Breast epithelium (tissue), 4 donors: ENCODE data around the gene MORN4. TPM values are rescaled to one million over a fixed set of nuclear protein-coding genes. Genes with fewer than 3 reads are reported as not detected.

Source experiments
- DNase-seq, 2 donors: peaks; one replicate each; pipeline ENCODE4 v3.0.0-alpha.2; 2019; ENCODE audit warnings: low spot score in 2 of 2
- H3K27ac ChIP-seq, 2 donors: fragments of 200-600 bp; sonication (generic) in 1 of 2; one replicate each; pipeline ENCODE4 v1.5.1; 2016 to 2019; ENCODE audit warnings: mild to moderate bottlenecking in 1 of 2
- H3K27me3 ChIP-seq, 2 donors: fragments of 200-600 bp; sonication (generic) in 1 of 2; one replicate each; pipeline versions ENCODE4 v1.5.1 to v1.6.0; 2017 to 2019; ENCODE audit warnings: control low read depth in 1 of 2, mild to moderate bottlenecking in 1 of 2
- H3K36me3 ChIP-seq: fragments of 200-600 bp; one replicate; pipeline ENCODE4 v1.5.1; 2019
- H3K4me1 ChIP-seq, 2 donors: fragments of 200-600 bp; sonication (generic); one replicate each; pipeline ENCODE4 v1.5.1; 2016 to 2019; ENCODE audit warnings: control low read depth in 1 of 2
- H3K4me3 ChIP-seq, 3 donors: fragments of 200-600 bp; sonication (generic); 1 replicate in 2 of 3; 2 replicates in 1 of 3; pipeline ENCODE4 v1.5.1; 2016 to 2019; ENCODE audit warnings: mild to moderate bottlenecking in 3 of 3, moderate library complexity in 2 of 3
- H3K9me3 ChIP-seq, 2 donors: fragments of 200-600 bp; sonication (generic) in 1 of 2; one replicate each; pipeline ENCODE4 v1.5.1; 2016 to 2019; ENCODE audit warnings: control low read depth in 1 of 2
- POLR2A ChIP-seq: fragments of 450-650 bp; IDR thresholded peaks from one replicate; pipeline ENCODE4 v1.6.1; 2016; ENCODE audit warnings: antibody characterized with exemption, mild to moderate bottlenecking, moderate library complexity
- POLR2AphosphoS5 ChIP-seq, 3 donors: sonication (generic); formaldehyde crosslinking; IDR thresholded peaks; one replicate each; pipeline ENCODE4 v1.6.1; 2017; ENCODE audit warnings: antibody characterized with exemption in 3 of 3
- intact Hi-C: fragments of 100-400 bp; cut with DNase I; formaldehyde crosslinking; loops from one replicate; pipeline ENCODE4 v1.15.1; 2023; ENCODE audit warnings: low total_unique reads
- total RNA-seq, 3 donors: library from RNA; depleted of rRNA; stranded (reverse); fragments of >200 nt; gene quantifications; one replicate each; pipeline ENCODE4 v1.1.0, GENCODE V29; 2016
- TF ChIP-seq, protein P1 (sequence below), 3 donors: fragments of 450-650 bp; IDR thresholded peaks; one replicate each; pipeline ENCODE4 v1.5.1; 2016 to 2017; ENCODE audit warnings: antibody characterized with exemption in 3 of 3, mild to moderate bottlenecking in 3 of 3, moderate library complexity in 3 of 3

MORN4 gene
- total RNA-seq, result 1 to 10 TPM; 3.5 to 9.4 (median 6.9) TPM

DNA sequence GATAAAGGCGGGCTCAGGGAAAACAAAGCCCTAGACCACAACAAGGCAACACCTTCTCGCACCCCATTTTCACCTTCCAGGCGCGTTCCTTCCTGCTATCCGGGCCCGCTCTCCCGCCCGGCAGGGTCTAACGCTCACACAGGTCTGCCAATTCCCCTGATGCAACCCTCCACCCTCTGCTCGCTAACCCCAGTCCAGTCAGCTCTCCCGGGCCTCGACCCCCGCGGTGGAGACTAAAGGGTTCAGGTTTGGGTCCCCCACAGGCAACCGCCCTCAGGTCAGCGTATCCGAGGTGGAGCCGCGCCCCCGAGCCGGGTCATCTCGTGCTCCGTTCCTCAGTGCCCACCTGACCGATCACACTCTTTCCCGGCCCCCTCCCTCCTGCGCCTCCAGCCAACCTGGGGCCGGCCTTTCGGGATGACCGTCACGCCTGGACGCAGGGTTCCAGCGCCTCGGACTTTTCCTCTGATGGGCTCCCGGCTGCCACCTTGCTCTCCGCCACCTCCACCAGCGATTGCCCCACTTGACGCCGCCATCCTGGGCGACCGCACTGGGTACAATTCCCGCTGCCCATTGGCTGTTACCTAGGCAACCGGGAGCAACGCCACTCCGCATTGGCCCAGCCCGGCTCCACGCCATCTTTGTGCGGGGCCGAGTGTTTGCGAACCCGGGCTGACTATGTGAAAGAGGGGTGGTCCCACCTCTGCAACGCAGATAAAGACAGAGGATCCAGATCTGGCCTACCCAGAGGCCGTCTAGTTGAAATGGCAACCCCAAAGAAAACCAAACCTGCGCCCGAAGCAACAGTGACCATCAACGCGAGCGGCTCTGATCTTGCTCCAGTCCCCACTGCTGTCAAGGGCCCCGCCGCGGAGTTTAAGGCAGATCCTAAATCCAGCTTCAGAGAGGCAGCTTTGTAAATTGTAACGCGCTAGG lies at the start of gene MORN4:
TSS of gene MORN4 (minus strand) at position 552 of the 936 bp plus-strand sequence. CDS start 13,847 bp downstream, outside the sequence.
- no peaks in the 10 kb centered on the region for H3K27me3 ChIP-seq
- no peaks in the 10 kb centered on the region for H3K36me3 ChIP-seq
- peak in 2 of 3 donors; percentile 50 to 67 for TF ChIP-seq POLR2AphosphoS5 (IDR thresholded peaks at IDR 0.05)
- no peak for TF ChIP-seq POLR2A
- intact Hi-C loops, result no loop called here
- peak; percentile 93 to 95 for DNase-seq
- peak within 1 kb of the TSS; percentile 75 to 96 (median 82) for H3K4me3 ChIP-seq
- H3K27ac ChIP-seq, result peak within 1 kb of the TSS; percentile 65 to 69
- H3K9me3 ChIP-seq, result no peaks in the 10 kb centered on the region
- H3K4me1 ChIP-seq, result no peaks in the 10 kb centered on the region

DNA sequence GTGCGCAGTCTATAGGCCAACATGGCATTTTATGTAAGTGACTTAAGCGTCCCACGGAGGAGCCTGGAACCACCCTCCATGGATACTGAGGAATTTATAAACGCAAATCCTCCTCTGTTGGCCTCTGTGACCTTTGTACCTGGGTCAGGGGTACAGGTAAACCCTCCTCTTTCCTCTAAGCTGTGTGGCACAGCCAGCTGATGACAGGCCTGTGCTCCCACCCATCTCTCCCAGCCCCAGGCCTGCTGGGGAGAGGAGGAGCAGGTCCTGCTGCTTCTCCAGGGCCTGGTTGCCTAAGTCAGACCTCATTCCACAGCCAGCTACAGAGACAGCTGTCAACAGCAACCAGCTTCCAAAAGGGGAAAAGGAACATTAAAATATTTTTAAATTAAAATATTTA lies 48.7 kb upstream of the MORN4 start:
- Histone ChIP-seq H3K27me3 (no peaks in the 10 kb centered on the region), H3K36me3 (peaks cover 6% of the 10 kb centered on the region), H3K4me3 (no peak overlapping the region), H3K9me3 (no peaks in the 10 kb centered on the region), H3K4me1 (peaks cover 8 to 20% of the 10 kb centered on the region in 2 donors), H3K27ac (no peak overlapping the region)
- intact Hi-C loops, result no loop called here
- TF ChIP-seq, protein P1, sequence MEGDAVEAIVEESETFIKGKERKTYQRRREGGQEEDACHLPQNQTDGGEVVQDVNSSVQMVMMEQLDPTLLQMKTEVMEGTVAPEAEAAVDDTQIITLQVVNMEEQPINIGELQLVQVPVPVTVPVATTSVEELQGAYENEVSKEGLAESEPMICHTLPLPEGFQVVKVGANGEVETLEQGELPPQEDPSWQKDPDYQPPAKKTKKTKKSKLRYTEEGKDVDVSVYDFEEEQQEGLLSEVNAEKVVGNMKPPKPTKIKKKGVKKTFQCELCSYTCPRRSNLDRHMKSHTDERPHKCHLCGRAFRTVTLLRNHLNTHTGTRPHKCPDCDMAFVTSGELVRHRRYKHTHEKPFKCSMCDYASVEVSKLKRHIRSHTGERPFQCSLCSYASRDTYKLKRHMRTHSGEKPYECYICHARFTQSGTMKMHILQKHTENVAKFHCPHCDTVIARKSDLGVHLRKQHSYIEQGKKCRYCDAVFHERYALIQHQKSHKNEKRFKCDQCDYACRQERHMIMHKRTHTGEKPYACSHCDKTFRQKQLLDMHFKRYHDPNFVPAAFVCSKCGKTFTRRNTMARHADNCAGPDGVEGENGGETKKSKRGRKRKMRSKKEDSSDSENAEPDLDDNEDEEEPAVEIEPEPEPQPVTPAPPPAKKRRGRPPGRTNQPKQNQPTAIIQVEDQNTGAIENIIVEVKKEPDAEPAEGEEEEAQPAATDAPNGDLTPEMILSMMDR (IDR thresholded peaks at IDR 0.05), result no peak
- TF ChIP-seq POLR2A (no peak), POLR2AphosphoS5 (IDR thresholded peaks at IDR 0.05) (no peak)
- DNase-seq, result no peak

- Histone ChIP-seq H3K4me1 (peaks cover 8 to 10% of the 10 kb centered on the region in 2 donors), H3K36me3 (peaks cover 6% of the 10 kb centered on the region), H3K27ac (no peak overlapping the region), H3K4me3 (no peak overlapping the region), H3K27me3 (no peaks in the 10 kb centered on the region), H3K9me3 (no peaks in the 10 kb centered on the region)
- DNase-seq, result no peak
- TF ChIP-seq POLR2A, result no peak
- no peak for TF ChIP-seq POLR2AphosphoS5 (IDR thresholded peaks at IDR 0.05)
- TF ChIP-seq, protein P1 (IDR thresholded peaks at IDR 0.05), result no peak
- intact Hi-C loops, result no loop called here
Measured at GRCh38 chr10:97679594-97679993, 46.3 kb upstream of the MORN4 start.

- no peak for DNase-seq
- peaks cover 6% of the 10 kb centered on the region for H3K36me3 ChIP-seq
- no peaks in the 10 kb centered on the region for H3K4me1 ChIP-seq
- peak overlapping the region in 1 of 2 donors; percentile 26 for H3K27ac ChIP-seq
- no peaks in the 10 kb centered on the region for H3K27me3 ChIP-seq
- no peaks in the 10 kb centered on the region for H3K9me3 ChIP-seq
- TF ChIP-seq POLR2A (no peak), POLR2AphosphoS5 (IDR thresholded peaks at IDR 0.05) (no peak)
- TF ChIP-seq, protein P1 (IDR thresholded peaks at IDR 0.05), result peak; percentile 64 to 89 (median 81)
- no peak overlapping the region for H3K4me3 ChIP-seq
- intact Hi-C loops, result no loop called here
Measured at GRCh38 chr10:97676770-97677581, 43.7 kb upstream of the MORN4 start.

DNA sequence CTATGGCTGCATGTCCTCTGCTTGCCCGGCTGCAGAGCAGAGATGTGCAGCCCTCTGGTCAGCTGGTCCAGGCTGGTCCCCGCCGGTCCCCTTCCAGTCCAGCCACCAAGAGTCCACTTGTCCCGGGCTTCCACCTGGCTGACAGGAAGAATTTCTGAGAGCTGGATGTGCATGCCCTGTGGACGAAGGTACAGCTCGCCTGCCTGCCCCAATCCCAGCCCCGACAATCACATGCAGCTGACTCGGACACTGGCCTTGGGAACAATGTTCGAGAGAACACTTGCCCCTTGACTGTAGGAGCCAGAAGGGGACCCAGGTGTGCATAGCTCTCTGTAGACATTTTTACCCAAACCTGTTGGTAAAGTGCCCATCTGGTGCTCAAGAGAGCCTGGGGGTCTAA lies 41.9 kb upstream of the MORN4 start:
- intact Hi-C loops, result no loop called here
- Histone ChIP-seq H3K4me1 (no peaks in the 10 kb centered on the region), H3K27me3 (no peaks in the 10 kb centered on the region), H3K27ac (no peak overlapping the region), H3K4me3 (no peak overlapping the region), H3K9me3 (no peaks in the 10 kb centered on the region), H3K36me3 (peaks cover 6% of the 10 kb centered on the region)
- no peak for DNase-seq
- TF ChIP-seq POLR2A, result no peak
- TF ChIP-seq, protein P1 (IDR thresholded peaks at IDR 0.05), result no peak
- TF ChIP-seq POLR2AphosphoS5 (IDR thresholded peaks at IDR 0.05), result no peak
